Stimulated activated CD8-positive, alpha-beta memory T cell treated with anti-CD3 and anti-CD28 coated beads, Interleukin-2, amount 100 ng/mL, for 1 hour (primary cell): ENCODE measurements around the gene PTGES3.
A peak's percentile ranks its signal among the peaks of the same experiment; 100 is the strongest.
"Not testable (repeated sequence)": the region's sequence is repeated elsewhere in the genome, so short reads cannot be mapped to it uniquely, and the experiment has no call there.

Experiments used
- DNase-seq, 2 donors: peaks; one replicate each; pipeline ENCODE4 v3.0.0-alpha.2; 2020; ENCODE audit warnings: low read depth in 2 of 2

Gene PTGES3

GRCh38 chr12:56657416-56658379 lies 30.4 kb downstream of the PTGES3 start:
- DNase-seq: no peak

GRCh38 chr12:56653781-56654180 lies 34.3 kb downstream of the PTGES3 start:
- not testable (repeated sequence) for DNase-seq

- not testable (repeated sequence) for DNase-seq
Observed at GRCh38 chr12:56648023-56648422, 40.1 kb downstream of the PTGES3 start.

- peak; percentile 70 to 77 for DNase-seq
Observed at GRCh38 chr12:56645717-56646446, 42.2 kb downstream of the PTGES3 start, which contains the start of gene ATP5F1B. Gene ATP5F1B, minus strand, starts transcription at chr12:56645984. Its CDS starts 21 bp downstream, at chr12:56645963.

- DNase-seq: no peak
Observed at GRCh38 chr12:56645201-56645716, 42.8 kb downstream of the PTGES3 start.

GRCh38 chr12:56644654-56645053 lies 43.4 kb downstream of the PTGES3 start:
- DNase-seq: no peak

- no peak for DNase-seq
Observed at GRCh38 chr12:56641219-56641618, 46.9 kb downstream of the PTGES3 start.

GRCh38 chr12:56637621-56638020 lies 50.5 kb downstream of the PTGES3 start:
- no peak for DNase-seq

- DNase-seq: peak; percentile 81 to 90
Observed at GRCh38 chr12:56636675-56637540, 51.2 kb downstream of the PTGES3 start.

GRCh38 chr12:56635806-56636674 lies 52.0 kb downstream of the PTGES3 start:
- peak; percentile 53 to 71 for DNase-seq

- no peak for DNase-seq
Observed at GRCh38 chr12:56634837-56635791, 53.0 kb downstream of the PTGES3 start.

GRCh38 chr12:56634242-56634836 lies 53.7 kb downstream of the PTGES3 start:
- DNase-seq: no peak

GRCh38 chr12:56633468-56634241 lies 54.4 kb downstream of the PTGES3 start:
- no peak for DNase-seq

- no peak for DNase-seq
Observed at GRCh38 chr12:56632701-56633467, 55.2 kb downstream of the PTGES3 start.

- no peak for DNase-seq
Observed at GRCh38 chr12:56631790-56632700, 56.0 kb downstream of the PTGES3 start.

GRCh38 chr12:56630180-56630632 lies 57.9 kb downstream of the PTGES3 start, which contains the start of gene BAZ2A:
Gene BAZ2A, minus strand, starts transcription at chr12:56630326. Its CDS starts 12,796 bp downstream, at chr12:56617530.
- peak; percentile 68 to 75 for DNase-seq
